ENCODE data around the gene OBSCN. TPM values are rescaled to one million over a fixed set of nuclear protein-coding genes. Genes with fewer than 3 reads are reported as not detected.

Gene OBSCN
- total and polyA plus RNA-seq, 10 of the 15 experiments (the other 5 are each of a cell fraction or from before 2014, with no cell fraction given), result 0.01 to 0.36 (median 0.08) TPM; not detected in 2

- TF ChIP-seq NFIC (IDR thresholded peaks at IDR 0.05; ENCODE audit: low read depth, low read length) (no peak), E2F8 (IDR thresholded peaks at IDR 0.05; ENCODE audit: low read depth, partially characterized antibody) (no peak), FOS (IDR thresholded peaks at IDR 0.05; ENCODE audit: borderline replicate concordance, extremely low read depth, insufficient read length) (no peak)
Observed at GRCh38 chr1:228214921-228215662, 7.2 kb downstream of the OBSCN start (continued).

- WGBS (ENCODE audit: insufficient coverage, insufficient replicate concordance, low lambda C conversion rate, missing lambda C conversion rate), result 68% methylated on average over 12 of the region's 13 CpGs
- H2AFZ ChIP-seq (ENCODE audit: control insufficient read depth, low read depth, low read length), result no peak overlapping the region
- in situ Hi-C loops (cut with MboI), result no loop called here
Observed at GRCh38 chr1:228215663-228216116, 7.8 kb downstream of the OBSCN start.

More at GRCh38 chr1:228215663-228216116, 7.8 kb downstream of the OBSCN start:
- ChIA-PET RAD21 (ENCODE audit: unreplicated experiment) (no interaction called here), POLR2A (no interaction called here), SMC1A (ENCODE audit: uncharacterized antibody, unreplicated experiment) (interaction anchor here (1.5 kb wide), 1 partner anchor 7 kb away, joined by 3 read pairs; no protein-coding TSS in a partner anchor), CTCF (no interaction called here)
- Histone ChIP-seq H3K4me1 (ENCODE audit: control insufficient read depth, insufficient read depth, low read length) (no peaks in the 10 kb centered on the region), H3K4me3 (no peak overlapping the region), H3K27me3 (replicated peaks in 1 of 2; ENCODE audit: control insufficient read depth in 2 of 2, insufficient read depth in 2 of 2, low read length in 1 of 2) (no peaks in the 10 kb centered on the region), H3K36me3 (ENCODE audit: control insufficient read depth in 2 of 2, insufficient read depth in 2 of 2, low read length in 1 of 2) (no peaks in the 10 kb centered on the region), H3K79me2 (ENCODE audit: control insufficient read depth, insufficient read depth, low read length) (no peaks in the 10 kb centered on the region), H3K9ac (ENCODE audit: control insufficient read depth, insufficient read depth, low read length) (no peak overlapping the region), H3K4me2 (ENCODE audit: control insufficient read depth, insufficient read depth) (no peak overlapping the region), H3K9me3 (replicated peaks; ENCODE audit: control insufficient read depth, insufficient read depth, low read length) (no peaks in the 10 kb centered on the region; the same call in 2 of the 3 replicates), H4K20me1 (ENCODE audit: control insufficient read depth, insufficient read depth) (no peaks in the 10 kb centered on the region), H3K27ac (ENCODE audit: control insufficient read depth, insufficient read depth) (no peak overlapping the region)
- no peak for DNase-seq (ENCODE audit: low read depth, low spot score)
- no peak for FAIRE-seq
- ATAC-seq, result no peak
- intact Hi-C loops (cut with micrococcal nuclease; ENCODE audit: unreplicated experiment), result loop anchor here (10.0 kb wide), 1 partner anchor 69 kb away; no protein-coding TSS in a partner anchor
- TF ChIP-seq MEF2A (IDR thresholded peaks at IDR 0.05; ENCODE audit: insufficient read depth, low read depth, low read length), result no peak
- no peak for TF ChIP-seq ZBTB33 (IDR thresholded peaks at IDR 0.05)
- TF ChIP-seq ATF7 (IDR thresholded peaks at IDR 0.05; ENCODE audit: low read depth), result no peak
- no peak for TF ChIP-seq NKRF (conservative IDR thresholded peaks at IDR 0.05)
- no peak for TF ChIP-seq STAT1 (conservative IDR thresholded peaks at IDR 0.05)
- TF ChIP-seq RUNX3 (IDR thresholded peaks at IDR 0.05; ENCODE audit: low read length), result no peak
- TF ChIP-seq ATF3 (IDR thresholded peaks at IDR 0.05; ENCODE audit: borderline replicate concordance, extremely low read depth, low read depth, low read length), result no peak
- TF ChIP-seq ZNF207 (IDR thresholded peaks at IDR 0.05; ENCODE audit: borderline replicate concordance), result no peak
- BruUV-seq (replicated peaks), result no TSS peak
